NT2/D1 (cell line): Measurements from ENCODE around the gene NUP153.

ENCODE experiments used
- SUZ12 ChIP-seq: IDR thresholded peaks from 2 replicates; pipeline ENCODE4 v1.6.1; 2011; ENCODE audit not compliant: insufficient read length, insufficient read depth; ENCODE audit errors: extremely low read depth
- YY1 ChIP-seq: IDR thresholded peaks from 2 replicates; pipeline ENCODE4 v1.6.1; 2011; ENCODE audit not compliant: insufficient read length, insufficient read depth

- TF ChIP-seq YY1 (no peak), SUZ12 (no peak)
These were observed 44.1 kb downstream of the NUP153 start for GRCh38 chr6:17662585-17662984.
